ENCODE data around the gene SULF2. TPM values are rescaled to one million over a fixed set of nuclear protein-coding genes. Genes with fewer than 3 reads are reported as not detected.
A peak's percentile ranks its signal among the peaks of the same experiment; 100 is the strongest.

Gene SULF2
- total and polyA plus RNA-seq, 2 of the 4 experiments (the other 2 are of a cell fraction): 0.54 to 0.77 TPM

- no peak overlapping the region for H3K4me3 ChIP-seq (ENCODE audit: insufficient read depth, low read depth, low read length)
- dilution Hi-C loops (cut with HindIII; ENCODE audit: low sequenced_read_pairs, unreplicated experiment): no loop called here
- H3K56ac ChIP-seq (ENCODE audit: extremely low read depth, insufficient read depth, low read length): no peak overlapping the region
- no peak overlapping the region for H3K4me2 ChIP-seq (ENCODE audit: low read depth, low read length)
- H2BK15ac ChIP-seq (ENCODE audit: low read depth, low read length): no peak overlapping the region
- no peak overlapping the region for H3K4ac ChIP-seq (ENCODE audit: low read depth, low read length)
- no peaks in the 10 kb centered on the region for H3K79me1 ChIP-seq (ENCODE audit: low read depth in 1 of 2, low read length in 2 of 2)
- CTCF ChIA-PET: no interaction called here
- H2BK5ac ChIP-seq (ENCODE audit: low read depth, low read length, poor library complexity, severe bottlenecking): no peak overlapping the region
- H3K27ac ChIP-seq (ENCODE audit: insufficient read depth, low read length): no peak overlapping the region
- H2AFZ ChIP-seq (replicated peaks; ENCODE audit: low read length, poor library complexity): no peak overlapping the region
- TF ChIP-seq SMC3 (IDR thresholded peaks at IDR 0.05; ENCODE audit: low read depth, low read length): no peak
- TF ChIP-seq USF2 (IDR thresholded peaks at IDR 0.05; ENCODE audit: low read depth, low read length): peak; percentile 60
- H4K20me1 ChIP-seq (ENCODE audit: insufficient read depth, low read length): no peaks in the 10 kb centered on the region
- BruUV-seq (replicated peaks): no TSS peak
- H2AK9ac ChIP-seq (replicated peaks; ENCODE audit: low read depth, low read length, poor library complexity): no peak overlapping the region
- POLR2A ChIA-PET (ENCODE audit: unreplicated experiment): no interaction called here
- H2BK120ac ChIP-seq (ENCODE audit: low read depth, low read length): no peak overlapping the region
- no peak overlapping the region for H2BK20ac ChIP-seq (ENCODE audit: low read depth, low read length)
- H3K9ac ChIP-seq (ENCODE audit: low read depth, low read length): no peak overlapping the region
- no peaks in the 10 kb centered on the region; the same call in 1 of the 2 replicates for H3K36me3 ChIP-seq (ENCODE audit: control insufficient read depth, insufficient read depth, low read length)
- DNase-seq: no peak
- intact Hi-C loops (cut with micrococcal nuclease): no loop called here
- H3K18ac ChIP-seq (ENCODE audit: low read depth, low read length): no peak overlapping the region
- H2AK5ac ChIP-seq (ENCODE audit: low read depth, low read length): no peak overlapping the region
- no peaks in the 10 kb centered on the region for H3K9me3 ChIP-seq (ENCODE audit: control insufficient read depth, insufficient read depth, low read length)
- H4K5ac ChIP-seq (ENCODE audit: low read depth, low read length): no peak overlapping the region
- H3K4me1 ChIP-seq (ENCODE audit: control insufficient read depth, insufficient read depth, low read length): no peaks in the 10 kb centered on the region
- WGBS, 2 experiments (ENCODE audit: extremely low coverage in 2 of 2, insufficient read length in 1 of 2): no CpG with 5 or more reads among the region's 4 CpGs
- H4K91ac ChIP-seq (ENCODE audit: insufficient read depth, low read depth, low read length): no peak overlapping the region
- no peaks in the 10 kb centered on the region for H3K9me1 ChIP-seq (ENCODE audit: insufficient read depth, low read length)
- in situ Hi-C loops (cut with MboI; ENCODE audit: low sequenced_read_pairs): no loop called here
- H3K14ac ChIP-seq (replicated peaks; ENCODE audit: low read depth, low read length): no peak overlapping the region
- no peaks in the 10 kb centered on the region; the same call in none of the 2 replicates for H3K27me3 ChIP-seq (ENCODE audit: control insufficient read depth, insufficient read depth, low read length)
- no peak overlapping the region for H4K8ac ChIP-seq (ENCODE audit: low read depth in 2 of 2, low read length in 2 of 2)
- no peak overlapping the region for H3K23ac ChIP-seq (ENCODE audit: low read depth, low read length)
- ATAC-seq (ENCODE audit: low read depth): no peak
Measured at GRCh38 chr20:47733892-47734291, 51.4 kb downstream of the SULF2 start.

All from IMR-90 (cell line).